HepG2 (cell line): Measurements from ENCODE around the gene BLOC1S1. TPM values are rescaled to one million over a fixed set of nuclear protein-coding genes. Genes with fewer than 3 reads are reported as not detected.

ENCODE experiments used
- ARID4A ChIP-seq: sonication (generic); formaldehyde crosslinking; IDR thresholded peaks from 2 replicates; pipeline ENCODE4 v1.5.0; 2020; ENCODE audit warnings: mild to moderate bottlenecking, missing genetic modification reagents, borderline replicate concordance
- ATF4 ChIP-seq, 2 experiments: fragments of 450-650 bp in 1 of 2; sonication (generic) in 1 of 2; formaldehyde crosslinking; IDR thresholded peaks; 2 replicates each; pipeline versions ENCODE4 v1.5.0 to v1.8.0; 2020 to 2022; ENCODE audit warnings: mild to moderate bottlenecking in 1 of 2, missing genetic modification reagents in 1 of 2
- CENPT ChIP-seq: sonication (generic); formaldehyde crosslinking; IDR thresholded peaks from 2 replicates; pipeline ENCODE4 v1.8.0; 2022; ENCODE audit warnings: low read depth, mild to moderate bottlenecking, moderate library complexity, missing genetic modification reagents
- GZF1 ChIP-seq: sonication (generic); formaldehyde crosslinking; IDR thresholded peaks from 2 replicates; pipeline ENCODE4 v1.5.1; 2020; ENCODE audit warnings: mild to moderate bottlenecking, missing genetic modification reagents
- KMT2A ChIP-seq: sonication (generic); formaldehyde crosslinking; IDR thresholded peaks from 2 replicates; pipeline ENCODE4 v1.4.0; 2020; ENCODE audit warnings: missing genetic modification reagents
- ONECUT2 ChIP-seq: sonication (generic); formaldehyde crosslinking; IDR thresholded peaks from 2 replicates; pipeline ENCODE4 v1.4.0; 2020; ENCODE audit warnings: missing genetic modification reagents
- SIN3A ChIP-seq: IDR thresholded peaks from 2 replicates; pipeline ENCODE4 v1.6.1; 2011; ENCODE audit warnings: low read depth, mild to moderate bottlenecking, control low read depth, low read length, borderline replicate concordance
- WIZ ChIP-seq: sonication (generic); formaldehyde crosslinking; IDR thresholded peaks from 2 replicates; pipeline ENCODE4 v1.5.1; 2020; ENCODE audit warnings: mild to moderate bottlenecking, missing genetic modification reagents
- ZMYM2 ChIP-seq: sonication (generic); formaldehyde crosslinking; IDR thresholded peaks from 2 replicates; pipeline ENCODE4 v1.8.0; 2022; ENCODE audit warnings: mild to moderate bottlenecking, missing genetic modification reagents
- ZNF460 ChIP-seq: sonication (generic); formaldehyde crosslinking; IDR thresholded peaks from 2 replicates; pipeline ENCODE4 v1.5.1; 2020; ENCODE audit warnings: missing genetic modification reagents, mild to moderate bottlenecking, borderline replicate concordance
- ZNF552 ChIP-seq: sonication (generic); formaldehyde crosslinking; IDR thresholded peaks from 2 replicates; pipeline ENCODE4 v1.9.0; 2022; ENCODE audit warnings: missing genetic modification reagents, mild to moderate bottlenecking, borderline replicate concordance
- ZNF672 ChIP-seq: sonication (generic); formaldehyde crosslinking; IDR thresholded peaks from 2 replicates; pipeline ENCODE4 v1.8.1; 2022; ENCODE audit warnings: missing genetic modification reagents
- ZNF800 ChIP-seq: sonication (generic); formaldehyde crosslinking; IDR thresholded peaks from 2 replicates; pipeline ENCODE4 v1.4.0; 2020; ENCODE audit warnings: missing genetic modification reagents
- ZNF878 ChIP-seq: sonication (generic); formaldehyde crosslinking; IDR thresholded peaks from 2 replicates; pipeline ENCODE4 v1.8.1; 2023; ENCODE audit warnings: mild to moderate bottlenecking, missing genetic modification reagents, moderate library complexity
- polyA plus RNA-seq, 8 experiments: library from polyadenylated mRNA; depleted of rRNA in 3 of 8; stranded (reverse) in 7 of 8; unstranded in 1 of 8; fragments of >200 nt; fragmentation: Illumina TruSeq in 4 of 8; extraction: Trizol in 4 of 8; gene quantifications; 2 replicates each; pipeline versions ENCODE4 v1.2.1 to v1.2.3, GENCODE V29; 2011 to 2016; ENCODE audit warnings: low read depth in 4 of 8, missing spikeins in 1 of 8, mixed read lengths in 1 of 8; ENCODE audit not compliant: insufficient read depth in 1 of 8
- total RNA-seq, 5 experiments: library from RNA; depleted of rRNA; stranded (reverse); fragments of >200 nt; fragmentation: Illumina TruSeq; extraction: Trizol; gene quantifications; 2 replicates each; pipeline ENCODE4 v1.2.3, GENCODE V29; 2016; ENCODE audit warnings: low read depth in 1 of 5
- TF ChIP-seq, protein P1 (sequence below): sonication (generic); formaldehyde crosslinking; conservative IDR thresholded peaks from 2 replicates; pipeline ENCODE4 v1.4.0; 2020; ENCODE audit warnings: missing genetic modification reagents
- TF ChIP-seq, protein P2 (sequence below): sonication (generic); formaldehyde crosslinking; IDR thresholded peaks from 2 replicates; pipeline ENCODE4 v1.8.0; 2022; ENCODE audit warnings: mild to moderate bottlenecking, missing genetic modification reagents, moderate library complexity

Gene BLOC1S1
- total and polyA plus RNA-seq, 2 of the 13 experiments (the other 11 are each of a cell fraction or from before 2014, with no cell fraction given), result 55.1 to 95.3 TPM

DNA sequence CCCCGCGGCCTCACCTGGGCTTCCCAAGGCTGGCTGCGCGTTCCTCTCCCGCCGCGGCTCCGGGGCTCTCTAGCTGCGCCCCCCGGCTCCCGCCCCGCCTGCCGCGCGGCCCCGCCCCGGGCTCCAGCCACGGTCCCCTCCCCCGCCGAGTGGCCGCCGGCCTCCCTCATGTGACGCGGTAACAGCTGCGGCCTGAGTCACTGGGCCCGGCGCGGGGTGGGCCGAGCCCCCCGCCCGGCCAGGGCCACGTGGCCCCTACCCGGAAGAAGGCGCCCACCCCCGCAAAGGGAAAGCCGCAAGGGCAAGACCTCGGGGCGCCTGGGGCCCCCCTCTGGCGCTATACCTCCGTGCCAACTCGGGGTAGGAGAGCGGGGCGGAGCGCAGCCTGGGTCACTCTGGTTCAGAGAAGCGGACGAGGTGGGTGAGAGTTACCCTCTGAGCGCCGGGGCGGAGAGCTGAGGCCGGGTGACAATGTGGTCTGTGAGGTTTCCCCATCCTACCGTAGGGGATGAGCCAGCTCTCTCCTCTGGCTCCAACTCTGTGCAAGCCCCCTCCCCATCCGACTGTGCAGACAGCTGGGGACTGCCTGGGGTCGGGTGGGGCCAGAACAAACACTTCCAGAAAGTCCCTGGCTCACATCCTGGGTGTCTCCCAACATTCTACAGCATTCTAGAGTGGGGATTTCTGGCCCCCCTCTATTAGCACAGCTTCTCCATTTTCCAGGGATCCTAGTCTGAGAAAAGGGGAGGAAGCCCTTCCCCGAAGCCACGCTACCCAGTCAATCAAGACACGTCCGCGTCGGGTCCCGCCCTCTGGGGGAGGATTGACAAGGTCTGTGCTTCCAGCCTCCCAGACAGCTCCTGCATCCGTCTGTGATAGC lies 13.3 kb downstream of the BLOC1S1 start, which contains the start of gene CD63 (continued):
- TF ChIP-seq, protein P1, sequence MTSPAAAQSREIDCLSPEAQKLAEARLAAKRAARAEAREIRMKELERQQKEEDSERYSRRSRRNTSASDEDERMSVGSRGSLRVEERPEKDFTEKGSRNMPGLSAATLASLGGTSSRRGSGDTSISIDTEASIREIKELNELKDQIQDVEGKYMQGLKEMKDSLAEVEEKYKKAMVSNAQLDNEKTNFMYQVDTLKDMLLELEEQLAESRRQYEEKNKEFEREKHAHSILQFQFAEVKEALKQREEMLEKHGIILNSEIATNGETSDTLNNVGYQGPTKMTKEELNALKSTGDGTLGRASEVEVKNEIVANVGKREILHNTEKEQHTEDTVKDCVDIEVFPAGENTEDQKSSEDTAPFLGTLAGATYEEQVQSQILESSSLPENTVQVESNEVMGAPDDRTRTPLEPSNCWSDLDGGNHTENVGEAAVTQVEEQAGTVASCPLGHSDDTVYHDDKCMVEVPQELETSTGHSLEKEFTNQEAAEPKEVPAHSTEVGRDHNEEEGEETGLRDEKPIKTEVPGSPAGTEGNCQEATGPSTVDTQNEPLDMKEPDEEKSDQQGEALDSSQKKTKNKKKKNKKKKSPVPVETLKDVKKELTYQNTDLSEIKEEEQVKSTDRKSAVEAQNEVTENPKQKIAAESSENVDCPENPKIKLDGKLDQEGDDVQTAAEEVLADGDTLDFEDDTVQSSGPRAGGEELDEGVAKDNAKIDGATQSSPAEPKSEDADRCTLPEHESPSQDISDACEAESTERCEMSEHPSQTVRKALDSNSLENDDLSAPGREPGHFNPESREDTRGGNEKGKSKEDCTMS (CRISPR knock-in tag), result no peak
- TF ChIP-seq ARID4A (CRISPR knock-in tag) (peak; percentile 84), ZMYM2 (no peak), KMT2A (CRISPR knock-in tag) (no peak), ATF4 (CRISPR knock-in tag; IDR thresholded peaks at IDR 0.05) (peak in 1 of 2 experiments; percentile 64; a peak in 1 of 4 replicates), ZNF552 (no peak), ZNF672 (CRISPR knock-in tag) (no peak), GZF1 (no peak), WIZ (0 out of 2 replicates have a peak, but pooled peaks have one; percentile 18), ZNF800 (CRISPR knock-in tag) (no peak), SIN3A (peak; percentile 33; the same call in 1 of the 2 replicates), ZNF878 (CRISPR knock-in tag) (0 out of 2 replicates have a peak, but pooled peaks have one; percentile 46), CENPT (no peak), ZNF460 (CRISPR knock-in tag) (no peak), ONECUT2 (CRISPR knock-in tag) (no peak)
- TF ChIP-seq, protein P2, sequence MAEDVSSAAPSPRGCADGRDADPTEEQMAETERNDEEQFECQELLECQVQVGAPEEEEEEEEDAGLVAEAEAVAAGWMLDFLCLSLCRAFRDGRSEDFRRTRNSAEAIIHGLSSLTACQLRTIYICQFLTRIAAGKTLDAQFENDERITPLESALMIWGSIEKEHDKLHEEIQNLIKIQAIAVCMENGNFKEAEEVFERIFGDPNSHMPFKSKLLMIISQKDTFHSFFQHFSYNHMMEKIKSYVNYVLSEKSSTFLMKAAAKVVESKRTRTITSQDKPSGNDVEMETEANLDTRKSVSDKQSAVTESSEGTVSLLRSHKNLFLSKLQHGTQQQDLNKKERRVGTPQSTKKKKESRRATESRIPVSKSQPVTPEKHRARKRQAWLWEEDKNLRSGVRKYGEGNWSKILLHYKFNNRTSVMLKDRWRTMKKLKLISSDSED (CRISPR knock-in tag), result no peak
